Endodermal cell (in vitro differentiated cells): Measurements from ENCODE around the gene SEMA5A. TPM values are rescaled to one million over a fixed set of nuclear protein-coding genes. Genes with fewer than 3 reads are reported as not detected.

Experiments
- DNase-seq: peaks from one replicate; pipeline ENCODE4 v3.0.0-alpha.2; 2017
- H3K27ac ChIP-seq: 2 replicates; pipeline ENCODE4 v1.5.1; 2013; ENCODE audit warnings: mild to moderate bottlenecking, low read depth, low read length, moderate library complexity
- H3K27me3 ChIP-seq: 2 replicates; pipeline ENCODE4 v1.6.1; 2013; ENCODE audit warnings: mild to moderate bottlenecking, low read length, moderate library complexity; ENCODE audit not compliant: insufficient read depth, control insufficient read depth, poor library complexity, severe bottlenecking
- H3K36me3 ChIP-seq: 2 replicates; pipeline ENCODE4 v1.7.0; 2013; ENCODE audit warnings: mild to moderate bottlenecking, low read length, moderate library complexity; ENCODE audit not compliant: control insufficient read depth, insufficient read depth
- H3K4me1 ChIP-seq: one replicate; pipeline ENCODE4 v1.7.0; 2013; ENCODE audit warnings: low read length; ENCODE audit not compliant: control insufficient read depth, insufficient read depth
- H3K4me3 ChIP-seq: 2 replicates; pipeline ENCODE4 v1.5.1; 2013; ENCODE audit warnings: mild to moderate bottlenecking, low read length, moderate library complexity
- H3K9ac ChIP-seq: 2 replicates; pipeline ENCODE4 v1.6.1; 2013; ENCODE audit warnings: mild to moderate bottlenecking, low read length, moderate library complexity; ENCODE audit not compliant: poor library complexity, severe bottlenecking; ENCODE audit errors: extremely low read depth
- H3K9me3 ChIP-seq: 2 replicates; pipeline ENCODE4 v1.6.1; 2013; ENCODE audit warnings: mild to moderate bottlenecking, low read length, moderate library complexity; ENCODE audit not compliant: control insufficient read depth
- H3K27ac Mint-ChIP-seq: 2 replicates; pipeline ENCODE4 v1.8.0; 2020; ENCODE audit warnings: mixed read lengths
- H3K27me3 Mint-ChIP-seq: 2 replicates; pipeline ENCODE4 v1.8.0; 2021; ENCODE audit warnings: mild to moderate bottlenecking, mixed read lengths; ENCODE audit not compliant: insufficient read depth
- H3K36me3 Mint-ChIP-seq: 2 replicates; pipeline ENCODE4 v1.8.0; 2020; ENCODE audit warnings: low read depth, mixed read lengths
- H3K4me1 Mint-ChIP-seq: 2 replicates; pipeline ENCODE4 v1.8.0; 2020; ENCODE audit warnings: mixed read lengths
- H3K4me3 Mint-ChIP-seq: 2 replicates; pipeline ENCODE4 v1.8.0; 2020; ENCODE audit warnings: mild to moderate bottlenecking, moderate library complexity, mixed read lengths
- H3K9me3 Mint-ChIP-seq: 2 replicates; pipeline ENCODE4 v1.8.0; 2020; ENCODE audit warnings: mild to moderate bottlenecking, mixed read lengths
- CTCF ChIP-seq: fragments of 200-600 bp; sonication (generic); conservative IDR thresholded peaks from 2 replicates; pipeline ENCODE4 v1.5.0; 2021; ENCODE audit warnings: antibody characterized with exemption, mild to moderate bottlenecking
- WGBS, 2 experiments: methylation state at CpG; one replicate each; pipeline versions ENCODE4 v1.1.5 to v1.1.7; 2013; ENCODE audit warnings: missing lambda C conversion rate in 2 of 2, mixed read lengths in 1 of 2; ENCODE audit not compliant: insufficient coverage in 1 of 2, insufficient read length in 1 of 2; 5-methylcytosine and 5-hydroxymethylcytosine counted together
- total RNA-seq, 2 donors: library from RNA; stranded (reverse); fragmentation: NEBNext Ultra II Directional in 1 of 2; extraction: Animal tissue kit (Norgen Biotek cat#: 25700) in 1 of 2; gene quantifications; 2 replicates in 1 of 2; 3 replicates in 1 of 2; pipeline ENCODE4 v1.2.1, GENCODE V29; 2021

The SEMA5A gene
- total RNA-seq, 2 donors from 2014 or later: 46.8 to 77.8 TPM

GRCh38 chr5:9169557-9169902 is 376.3 kb downstream of the SEMA5A start:
- H3K36me3 Mint-ChIP-seq: peaks cover 26% of the 10 kb centered on the region
- no peak overlapping the region for H3K4me3 Mint-ChIP-seq
- no peak overlapping the region for H3K27ac Mint-ChIP-seq
- H3K36me3 ChIP-seq: peaks cover 43% of the 10 kb centered on the region
- no peaks in the 10 kb centered on the region for H3K4me1 ChIP-seq
- H3K27ac ChIP-seq: no peak overlapping the region
- TF ChIP-seq CTCF: no peak
- no peaks in the 10 kb centered on the region for H3K4me1 Mint-ChIP-seq
- H3K27me3 ChIP-seq: no peaks in the 10 kb centered on the region
- 86 to 91% methylated on average over 1 of the region's 1 CpG for WGBS, 2 experiments
- DNase-seq: no peak
- H3K9ac ChIP-seq: no peak overlapping the region
- H3K9me3 ChIP-seq: peaks cover 5% of the 10 kb centered on the region
- H3K4me3 ChIP-seq: no peak overlapping the region
- no peaks in the 10 kb centered on the region for H3K27me3 Mint-ChIP-seq
- no peaks in the 10 kb centered on the region for H3K9me3 Mint-ChIP-seq

- WGBS, 2 experiments: 92 to 95% methylated on average over 4 to 5 of the region's 5 CpGs
- Mint-ChIP-seq H3K36me3 (peaks cover 20% of the 10 kb centered on the region), H3K9me3 (no peaks in the 10 kb centered on the region), H3K27me3 (no peaks in the 10 kb centered on the region), H3K4me3 (no peak overlapping the region), H3K27ac (no peak overlapping the region), H3K4me1 (no peaks in the 10 kb centered on the region)
- DNase-seq: no peak
- no peak for TF ChIP-seq CTCF
- no peak overlapping the region for H3K4me3 ChIP-seq
- H3K9me3 ChIP-seq: peaks cover 5% of the 10 kb centered on the region
- H3K4me1 ChIP-seq: no peaks in the 10 kb centered on the region
- H3K9ac ChIP-seq: no peak overlapping the region
- no peak overlapping the region for H3K27ac ChIP-seq
- H3K36me3 ChIP-seq: peaks cover 38% of the 10 kb centered on the region
- H3K27me3 ChIP-seq: no peaks in the 10 kb centered on the region
These were observed 376.9 kb downstream of the SEMA5A start for GRCh38 chr5:9168791-9169556.

GRCh38 chr5:9166202-9167112 is 379.4 kb downstream of the SEMA5A start:
- no peak for DNase-seq
- no peaks in the 10 kb centered on the region for H3K9me3 ChIP-seq
- Mint-ChIP-seq H3K4me1 (no peaks in the 10 kb centered on the region), H3K9me3 (no peaks in the 10 kb centered on the region), H3K36me3 (peaks cover 5% of the 10 kb centered on the region), H3K27ac (no peak overlapping the region), H3K4me3 (no peak overlapping the region), H3K27me3 (no peaks in the 10 kb centered on the region)
- H3K27me3 ChIP-seq: no peaks in the 10 kb centered on the region
- H3K4me3 ChIP-seq: no peak overlapping the region
- H3K4me1 ChIP-seq: no peaks in the 10 kb centered on the region
- H3K27ac ChIP-seq: no peak overlapping the region
- peaks cover 43% of the 10 kb centered on the region for H3K36me3 ChIP-seq
- 86 to 98% methylated on average over 1 to 7 of the region's 7 CpGs for WGBS, 2 experiments
- no peak for TF ChIP-seq CTCF
- H3K9ac ChIP-seq: no peak overlapping the region
